CD14-positive monocyte (primary cell): ENCODE measurements around the gene WT1. TPM values are rescaled to one million over a fixed set of nuclear protein-coding genes. Genes with fewer than 3 reads are reported as not detected.

Source experiments
- DNase-seq, 3 donors: peaks; one replicate each; pipeline ENCODE4 v3.0.0-alpha.2; 2011 to 2022
- H2AFZ ChIP-seq: 2 replicates; pipeline ENCODE4 v1.6.0; 2012; ENCODE audit warnings: mild to moderate bottlenecking, low read depth, low read length, inconsistent platforms; ENCODE audit not compliant: insufficient read depth, poor library complexity, severe bottlenecking
- H3K27ac ChIP-seq, 2 donors: 1 replicate in 1 of 2; 2 replicates in 1 of 2; pipeline ENCODE4 v1.5.1; 2012 to 2013; ENCODE audit warnings: low read length in 2 of 2, control low read depth in 1 of 2, inconsistent platforms in 1 of 2, low read depth in 1 of 2, mild to moderate bottlenecking in 1 of 2
- H3K27me3 ChIP-seq, 2 donors: one replicate each; pipeline versions ENCODE4 v1.6.0 to v1.6.1; 2011 to 2013; ENCODE audit warnings: low read length in 2 of 2; ENCODE audit not compliant: control insufficient read depth in 2 of 2, insufficient read depth in 2 of 2
- H3K36me3 ChIP-seq, 2 donors: replicated peaks in 1 of 2; 1 replicate in 1 of 2; 2 replicates in 1 of 2; pipeline versions ENCODE4 v1.5.1 to v1.6.1; 2012 to 2013; ENCODE audit warnings: low read length in 2 of 2, control low read depth in 1 of 2, inconsistent platforms in 1 of 2, mild to moderate bottlenecking in 1 of 2; ENCODE audit not compliant: insufficient read depth in 2 of 2, control insufficient read depth in 1 of 2
- H3K4me1 ChIP-seq, 2 donors: 1 replicate in 1 of 2; 2 replicates in 1 of 2; pipeline versions ENCODE4 v1.5.1 to v1.6.1; 2012 to 2013; ENCODE audit warnings: low read length in 2 of 2, control low read depth in 1 of 2, inconsistent platforms in 1 of 2, mild to moderate bottlenecking in 1 of 2, moderate library complexity in 1 of 2; ENCODE audit not compliant: insufficient read depth in 2 of 2, control insufficient read depth in 1 of 2
- H3K4me2 ChIP-seq: replicated peaks from 2 replicates; pipeline ENCODE3; 2012; ENCODE audit warnings: low read length, moderate library complexity, mild to moderate bottlenecking; ENCODE audit not compliant: poor library complexity, severe bottlenecking; ENCODE audit errors: extremely low read depth
- H3K4me3 ChIP-seq, 3 experiments: fragments of 200-600 bp in 1 of 3; sonication (generic) in 1 of 3; replicated peaks in 1 of 3; 1 replicate in 2 of 3; 2 replicates in 1 of 3; pipeline ENCODE4 v1.5.1; 2011 to 2013; ENCODE audit warnings: low read length in 3 of 3, mild to moderate bottlenecking in 3 of 3, control low read depth in 2 of 3, low read depth in 2 of 3, inconsistent platforms in 1 of 3, moderate library complexity in 1 of 3
- H3K79me2 ChIP-seq: 2 replicates; pipeline ENCODE4 v1.6.0; 2012; ENCODE audit warnings: mild to moderate bottlenecking, control low read depth, inconsistent platforms, low read length, moderate library complexity; ENCODE audit not compliant: insufficient read depth
- H3K9ac ChIP-seq: 2 replicates; pipeline ENCODE4 v1.6.0; 2017; ENCODE audit warnings: low read length, mild to moderate bottlenecking; ENCODE audit not compliant: insufficient read depth, poor library complexity, severe bottlenecking
- H3K9me3 ChIP-seq, 2 donors: replicated peaks in 1 of 2; 1 replicate in 1 of 2; 2 replicates in 1 of 2; pipeline versions ENCODE4 v1.5.1 to v1.6.1; 2012 to 2013; ENCODE audit warnings: low read length in 2 of 2, control low read depth in 1 of 2; ENCODE audit not compliant: control insufficient read depth in 1 of 2, insufficient read depth in 1 of 2
- H4K20me1 ChIP-seq: 2 replicates; pipeline ENCODE4 v1.6.0; 2012; ENCODE audit warnings: mild to moderate bottlenecking, low read length, control low read depth, moderate library complexity; ENCODE audit not compliant: insufficient read depth
- H3K27ac Mint-ChIP-seq, 7 donors: one replicate each; pipeline ENCODE4 v1.8.0; 2020; ENCODE audit warnings: mild to moderate bottlenecking in 7 of 7, mixed read lengths in 7 of 7, moderate library complexity in 6 of 7, inconsistent platforms in 2 of 7
- H3K27me3 Mint-ChIP-seq, 3 donors: one replicate each; pipeline ENCODE4 v1.8.0; 2021 to 2022; ENCODE audit warnings: low read depth in 3 of 3, mild to moderate bottlenecking in 3 of 3, mixed read lengths in 3 of 3, moderate library complexity in 3 of 3, inconsistent platforms in 1 of 3
- H3K36me3 Mint-ChIP-seq, 2 donors: one replicate each; pipeline ENCODE4 v1.8.0; 2020; ENCODE audit warnings: mixed read lengths in 2 of 2, inconsistent platforms in 1 of 2, mild to moderate bottlenecking in 1 of 2
- H3K4me1 Mint-ChIP-seq: one replicate; pipeline ENCODE4 v1.8.0; 2020; ENCODE audit warnings: mild to moderate bottlenecking, mixed read lengths
- H3K4me3 Mint-ChIP-seq, 2 donors: one replicate each; pipeline ENCODE4 v1.8.0; 2020; ENCODE audit warnings: mild to moderate bottlenecking in 2 of 2, mixed read lengths in 2 of 2, moderate library complexity in 1 of 2
- H3K9me3 Mint-ChIP-seq, 7 donors: one replicate each; pipeline ENCODE4 v1.8.0; 2020 to 2022; ENCODE audit warnings: mixed read lengths in 7 of 7, mild to moderate bottlenecking in 6 of 7, moderate library complexity in 6 of 7, inconsistent platforms in 2 of 7
- WGBS: methylation state at CpG from one replicate; pipeline ENCODE4 v1.1.5; 2013; ENCODE audit warnings: missing lambda C conversion rate; ENCODE audit not compliant: insufficient coverage; 5-methylcytosine and 5-hydroxymethylcytosine counted together
- intact Hi-C, 2 donors: fragments of 100-400 bp; cut with micrococcal nuclease; formaldehyde crosslinking; loops; one replicate each; pipeline versions ENCODE4 v1.15.0 to v1.15.1; 2023
- polyA plus RNA-seq, 3 donors: library from polyadenylated mRNA; depleted of rRNA in 1 of 3; unstranded in 2 of 3; stranded (reverse) in 1 of 3; fragments of 300-500 nt in 2 of 3; fragments of >200 nt in 1 of 3; fragmentation: Illumina TruSeq in 2 of 3; gene quantifications; 1 replicate in 2 of 3; 2 replicates in 1 of 3; pipeline ENCODE4 v1.2.3, GENCODE V29; 2012 to 2021
- TF ChIP-seq, protein P1 (sequence below): fragments of 200-600 bp; IDR thresholded peaks from one replicate; pipeline ENCODE4 v1.8.0; 2022; ENCODE audit warnings: antibody characterized with exemption, mild to moderate bottlenecking

The WT1 gene
- polyA plus RNA-seq, 3 donors: not detected

DNA sequence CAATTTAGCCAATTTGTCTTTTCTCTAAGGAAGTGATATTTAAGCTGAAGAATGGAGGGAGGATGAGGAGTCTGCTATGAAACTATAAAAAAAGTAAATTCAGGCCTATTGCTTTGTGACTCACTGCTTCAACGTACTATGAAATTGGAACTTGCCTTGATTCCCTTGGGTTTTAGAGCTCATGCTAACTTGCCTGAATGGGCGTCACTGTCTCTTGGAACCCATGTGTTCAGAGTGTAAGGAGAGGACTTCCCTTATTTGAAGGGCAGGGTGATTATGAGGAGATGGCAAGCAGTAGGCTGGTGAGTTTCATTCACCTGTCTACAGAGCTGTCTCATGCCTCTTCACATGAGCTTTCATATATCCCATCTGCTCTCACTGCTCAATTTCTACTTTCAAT, 28.7 kb upstream of the WT1 start:
- Histone ChIP-seq H3K4me3 (no peak overlapping the region), H3K4me1 (peaks cover 6 to 9% of the 10 kb centered on the region in 2 donors), H3K9ac (no peak overlapping the region), H2AFZ (no peak overlapping the region), H3K36me3 (no peaks in the 10 kb centered on the region), H3K27me3 (no peaks in the 10 kb centered on the region), H3K4me2 (no peak overlapping the region), H3K9me3 (no peaks in the 10 kb centered on the region), H3K79me2 (no peaks in the 10 kb centered on the region), H3K27ac (no peak overlapping the region), H4K20me1 (no peaks in the 10 kb centered on the region)
- no peak for DNase-seq
- peaks cover 0 to 1% (median 0%) of the 10 kb centered on the region in 7 donors for H3K9me3 Mint-ChIP-seq
- intact Hi-C loops: no loop called here
- TF ChIP-seq, protein P1, sequence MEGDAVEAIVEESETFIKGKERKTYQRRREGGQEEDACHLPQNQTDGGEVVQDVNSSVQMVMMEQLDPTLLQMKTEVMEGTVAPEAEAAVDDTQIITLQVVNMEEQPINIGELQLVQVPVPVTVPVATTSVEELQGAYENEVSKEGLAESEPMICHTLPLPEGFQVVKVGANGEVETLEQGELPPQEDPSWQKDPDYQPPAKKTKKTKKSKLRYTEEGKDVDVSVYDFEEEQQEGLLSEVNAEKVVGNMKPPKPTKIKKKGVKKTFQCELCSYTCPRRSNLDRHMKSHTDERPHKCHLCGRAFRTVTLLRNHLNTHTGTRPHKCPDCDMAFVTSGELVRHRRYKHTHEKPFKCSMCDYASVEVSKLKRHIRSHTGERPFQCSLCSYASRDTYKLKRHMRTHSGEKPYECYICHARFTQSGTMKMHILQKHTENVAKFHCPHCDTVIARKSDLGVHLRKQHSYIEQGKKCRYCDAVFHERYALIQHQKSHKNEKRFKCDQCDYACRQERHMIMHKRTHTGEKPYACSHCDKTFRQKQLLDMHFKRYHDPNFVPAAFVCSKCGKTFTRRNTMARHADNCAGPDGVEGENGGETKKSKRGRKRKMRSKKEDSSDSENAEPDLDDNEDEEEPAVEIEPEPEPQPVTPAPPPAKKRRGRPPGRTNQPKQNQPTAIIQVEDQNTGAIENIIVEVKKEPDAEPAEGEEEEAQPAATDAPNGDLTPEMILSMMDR: no peak
- 80% methylated on average over 2 of the region's 2 CpGs for WGBS
- H3K4me1 Mint-ChIP-seq: peaks cover 11% of the 10 kb centered on the region
- H3K27ac Mint-ChIP-seq: no peak overlapping the region
- H3K36me3 Mint-ChIP-seq: no peaks in the 10 kb centered on the region
- peaks cover 2 to 3% (median 2%) of the 10 kb centered on the region in 3 donors for H3K27me3 Mint-ChIP-seq
- H3K4me3 Mint-ChIP-seq: no peak overlapping the region

DNA sequence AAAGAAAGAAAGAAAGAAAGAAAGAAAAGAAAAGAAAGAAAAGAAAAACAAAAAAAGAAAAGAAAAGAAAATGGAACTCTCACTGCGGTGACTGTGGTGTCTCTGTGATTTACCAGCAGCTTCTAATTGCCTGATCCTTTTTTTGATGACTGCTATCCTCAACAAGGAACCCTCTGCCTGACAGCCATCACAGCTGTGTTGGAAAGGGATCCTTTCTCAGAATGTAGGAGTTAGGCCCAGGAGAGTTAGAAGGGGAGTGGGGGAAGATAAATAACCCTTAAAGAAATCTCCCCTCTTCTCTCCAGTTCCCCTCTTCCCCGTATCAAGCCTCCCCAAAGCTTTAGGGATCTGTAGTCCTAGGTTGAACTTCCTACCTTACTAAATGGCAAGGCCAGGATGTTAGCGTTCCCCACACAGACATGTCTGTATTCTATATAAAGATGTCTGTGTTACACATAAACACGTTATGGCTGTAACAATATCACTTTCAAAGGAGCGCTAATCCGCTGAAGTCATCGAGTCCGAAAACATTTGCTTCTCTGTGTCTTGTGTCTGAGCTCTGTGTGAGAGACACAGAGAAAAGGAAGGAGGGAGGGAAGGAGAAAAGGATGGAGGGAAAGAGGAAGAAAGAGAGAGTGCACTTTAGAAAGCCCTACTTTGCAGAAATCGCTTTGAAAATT, 26.8 kb upstream of the WT1 start:
- Histone ChIP-seq H4K20me1 (no peaks in the 10 kb centered on the region), H3K27ac (no peak overlapping the region), H3K4me3 (no peak overlapping the region), H3K9me3 (no peaks in the 10 kb centered on the region), H3K79me2 (no peaks in the 10 kb centered on the region), H3K36me3 (no peaks in the 10 kb centered on the region), H3K9ac (no peak overlapping the region), H3K4me2 (no peak overlapping the region), H3K4me1 (no peaks in the 10 kb centered on the region), H3K27me3 (no peaks in the 10 kb centered on the region), H2AFZ (no peak overlapping the region)
- intact Hi-C loops: no loop called here
- Mint-ChIP-seq H3K36me3 (no peaks in the 10 kb centered on the region), H3K27ac (no peak overlapping the region), H3K4me1 (peaks cover 2% of the 10 kb centered on the region), H3K27me3 (peaks cover 2 to 6% (median 3%) of the 10 kb centered on the region in 3 donors), H3K4me3 (no peak overlapping the region), H3K9me3 (peaks cover 0 to 1% (median 0%) of the 10 kb centered on the region in 7 donors)
- no peak for DNase-seq
- WGBS: no CpG with 5 or more reads among the region's 9 CpGs
- TF ChIP-seq, protein P1: no peak
